H1 (cell line): Measurements from ENCODE around the gene SGSH. TPM values are rescaled to one million over a fixed set of nuclear protein-coding genes. Genes with fewer than 3 reads are reported as not detected.

Experiments
- EZH2 ChIP-seq: fragments of 200-600 bp; sonication (generic); IDR thresholded peaks from 2 replicates; pipeline ENCODE4 v1.7.1; 2012; ENCODE audit warnings: low read depth, mild to moderate bottlenecking, moderate library complexity, low read length, inconsistent platforms; ENCODE audit not compliant: severe bottlenecking
- FOSL1 ChIP-seq: IDR thresholded peaks from 2 replicates; pipeline ENCODE4 v1.6.1; 2011; ENCODE audit warnings: mild to moderate bottlenecking, low read depth, low read length, moderate library complexity; ENCODE audit not compliant: insufficient read depth
- NRF1 ChIP-seq: IDR thresholded peaks from 2 replicates; pipeline ENCODE4 v1.6.1; 2011; ENCODE audit warnings: mild to moderate bottlenecking, low read depth, low read length, improper control_type of control experiment
- SRF ChIP-seq: IDR thresholded peaks from 2 replicates; pipeline ENCODE4 v1.6.1; 2011; ENCODE audit warnings: mild to moderate bottlenecking, low read depth, low read length, moderate library complexity
- TAF7 ChIP-seq: optimal IDR thresholded peaks from 2 replicates; pipeline ENCODE3; 2011; ENCODE audit warnings: low read depth, mild to moderate bottlenecking, inconsistent platforms, low read length, moderate library complexity, borderline replicate concordance
- polyA plus RNA-seq, 7 experiments: library from polyadenylated mRNA; depleted of rRNA in 3 of 7; stranded (reverse) in 5 of 7; unstranded in 2 of 7; fragments of >200 nt in 5 of 7; fragments of 200-250 nt in 2 of 7; gene quantifications; 1 replicate in 5 of 7; 2 replicates in 1 of 7; 4 replicates in 1 of 7; pipeline versions ENCODE4 v1.2.1 to v1.2.3, GENCODE V29; 2011 to 2013; ENCODE audit warnings: missing spikeins in 2 of 7, mixed read lengths in 2 of 7
- total RNA-seq: library from RNA; stranded (reverse); fragmentation: NEBNext Ultra II Directional; extraction: Animal tissue kit (Norgen Biotek cat#: 25700); gene quantifications from 2 replicates; pipeline ENCODE4 v1.2.1, GENCODE V29; 2021
- TF ChIP-seq, protein P1 (sequence below): fragments of 300-600 bp; sonication (generic); IDR thresholded peaks from 2 replicates; pipeline ENCODE4 v1.7.1; 2012; ENCODE audit warnings: low read length, moderate library complexity, mild to moderate bottlenecking, inconsistent platforms; ENCODE audit not compliant: insufficient replicate concordance
- TF ChIP-seq, protein P2 (sequence below): IDR thresholded peaks from 2 replicates; pipeline ENCODE4 v1.6.1; 2012; ENCODE audit warnings: inconsistent platforms

SGSH gene
- total and polyA plus RNA-seq, 2 of the 8 experiments (the other 6 are each of a cell fraction or from before 2014, with no cell fraction given) = 18.0 to 19.6 TPM

GRCh38 chr17:80202197-80202596 lies 17.9 kb downstream of the SGSH start (continued):
- TF ChIP-seq FOSL1 (no peak), NRF1 (no peak), TAF7 (no peak), SRF (no peak), EZH2 (no peak)
- TF ChIP-seq, protein P1, sequence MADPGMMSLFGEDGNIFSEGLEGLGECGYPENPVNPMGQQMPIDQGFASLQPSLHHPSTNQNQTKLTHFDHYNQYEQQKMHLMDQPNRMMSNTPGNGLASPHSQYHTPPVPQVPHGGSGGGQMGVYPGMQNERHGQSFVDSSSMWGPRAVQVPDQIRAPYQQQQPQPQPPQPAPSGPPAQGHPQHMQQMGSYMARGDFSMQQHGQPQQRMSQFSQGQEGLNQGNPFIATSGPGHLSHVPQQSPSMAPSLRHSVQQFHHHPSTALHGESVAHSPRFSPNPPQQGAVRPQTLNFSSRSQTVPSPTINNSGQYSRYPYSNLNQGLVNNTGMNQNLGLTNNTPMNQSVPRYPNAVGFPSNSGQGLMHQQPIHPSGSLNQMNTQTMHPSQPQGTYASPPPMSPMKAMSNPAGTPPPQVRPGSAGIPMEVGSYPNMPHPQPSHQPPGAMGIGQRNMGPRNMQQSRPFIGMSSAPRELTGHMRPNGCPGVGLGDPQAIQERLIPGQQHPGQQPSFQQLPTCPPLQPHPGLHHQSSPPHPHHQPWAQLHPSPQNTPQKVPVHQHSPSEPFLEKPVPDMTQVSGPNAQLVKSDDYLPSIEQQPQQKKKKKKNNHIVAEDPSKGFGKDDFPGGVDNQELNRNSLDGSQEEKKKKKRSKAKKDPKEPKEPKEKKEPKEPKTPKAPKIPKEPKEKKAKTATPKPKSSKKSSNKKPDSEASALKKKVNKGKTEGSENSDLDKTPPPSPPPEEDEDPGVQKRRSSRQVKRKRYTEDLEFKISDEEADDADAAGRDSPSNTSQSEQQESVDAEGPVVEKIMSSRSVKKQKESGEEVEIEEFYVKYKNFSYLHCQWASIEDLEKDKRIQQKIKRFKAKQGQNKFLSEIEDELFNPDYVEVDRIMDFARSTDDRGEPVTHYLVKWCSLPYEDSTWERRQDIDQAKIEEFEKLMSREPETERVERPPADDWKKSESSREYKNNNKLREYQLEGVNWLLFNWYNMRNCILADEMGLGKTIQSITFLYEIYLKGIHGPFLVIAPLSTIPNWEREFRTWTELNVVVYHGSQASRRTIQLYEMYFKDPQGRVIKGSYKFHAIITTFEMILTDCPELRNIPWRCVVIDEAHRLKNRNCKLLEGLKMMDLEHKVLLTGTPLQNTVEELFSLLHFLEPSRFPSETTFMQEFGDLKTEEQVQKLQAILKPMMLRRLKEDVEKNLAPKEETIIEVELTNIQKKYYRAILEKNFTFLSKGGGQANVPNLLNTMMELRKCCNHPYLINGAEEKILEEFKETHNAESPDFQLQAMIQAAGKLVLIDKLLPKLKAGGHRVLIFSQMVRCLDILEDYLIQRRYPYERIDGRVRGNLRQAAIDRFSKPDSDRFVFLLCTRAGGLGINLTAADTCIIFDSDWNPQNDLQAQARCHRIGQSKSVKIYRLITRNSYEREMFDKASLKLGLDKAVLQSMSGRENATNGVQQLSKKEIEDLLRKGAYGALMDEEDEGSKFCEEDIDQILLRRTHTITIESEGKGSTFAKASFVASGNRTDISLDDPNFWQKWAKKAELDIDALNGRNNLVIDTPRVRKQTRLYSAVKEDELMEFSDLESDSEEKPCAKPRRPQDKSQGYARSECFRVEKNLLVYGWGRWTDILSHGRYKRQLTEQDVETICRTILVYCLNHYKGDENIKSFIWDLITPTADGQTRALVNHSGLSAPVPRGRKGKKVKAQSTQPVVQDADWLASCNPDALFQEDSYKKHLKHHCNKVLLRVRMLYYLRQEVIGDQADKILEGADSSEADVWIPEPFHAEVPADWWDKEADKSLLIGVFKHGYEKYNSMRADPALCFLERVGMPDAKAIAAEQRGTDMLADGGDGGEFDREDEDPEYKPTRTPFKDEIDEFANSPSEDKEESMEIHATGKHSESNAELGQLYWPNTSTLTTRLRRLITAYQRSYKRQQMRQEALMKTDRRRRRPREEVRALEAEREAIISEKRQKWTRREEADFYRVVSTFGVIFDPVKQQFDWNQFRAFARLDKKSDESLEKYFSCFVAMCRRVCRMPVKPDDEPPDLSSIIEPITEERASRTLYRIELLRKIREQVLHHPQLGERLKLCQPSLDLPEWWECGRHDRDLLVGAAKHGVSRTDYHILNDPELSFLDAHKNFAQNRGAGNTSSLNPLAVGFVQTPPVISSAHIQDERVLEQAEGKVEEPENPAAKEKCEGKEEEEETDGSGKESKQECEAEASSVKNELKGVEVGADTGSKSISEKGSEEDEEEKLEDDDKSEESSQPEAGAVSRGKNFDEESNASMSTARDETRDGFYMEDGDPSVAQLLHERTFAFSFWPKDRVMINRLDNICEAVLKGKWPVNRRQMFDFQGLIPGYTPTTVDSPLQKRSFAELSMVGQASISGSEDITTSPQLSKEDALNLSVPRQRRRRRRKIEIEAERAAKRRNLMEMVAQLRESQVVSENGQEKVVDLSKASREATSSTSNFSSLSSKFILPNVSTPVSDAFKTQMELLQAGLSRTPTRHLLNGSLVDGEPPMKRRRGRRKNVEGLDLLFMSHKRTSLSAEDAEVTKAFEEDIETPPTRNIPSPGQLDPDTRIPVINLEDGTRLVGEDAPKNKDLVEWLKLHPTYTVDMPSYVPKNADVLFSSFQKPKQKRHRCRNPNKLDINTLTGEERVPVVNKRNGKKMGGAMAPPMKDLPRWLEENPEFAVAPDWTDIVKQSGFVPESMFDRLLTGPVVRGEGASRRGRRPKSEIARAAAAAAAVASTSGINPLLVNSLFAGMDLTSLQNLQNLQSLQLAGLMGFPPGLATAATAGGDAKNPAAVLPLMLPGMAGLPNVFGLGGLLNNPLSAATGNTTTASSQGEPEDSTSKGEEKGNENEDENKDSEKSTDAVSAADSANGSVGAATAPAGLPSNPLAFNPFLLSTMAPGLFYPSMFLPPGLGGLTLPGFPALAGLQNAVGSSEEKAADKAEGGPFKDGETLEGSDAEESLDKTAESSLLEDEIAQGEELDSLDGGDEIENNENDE = no peak
- TF ChIP-seq, protein P2, sequence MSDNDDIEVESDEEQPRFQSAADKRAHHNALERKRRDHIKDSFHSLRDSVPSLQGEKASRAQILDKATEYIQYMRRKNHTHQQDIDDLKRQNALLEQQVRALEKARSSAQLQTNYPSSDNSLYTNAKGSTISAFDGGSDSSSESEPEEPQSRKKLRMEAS = no peak
